Right forelimb (tissue), 1 donor: Measurements from ENCODE around the gene TBC1D4.
"Not testable (repeated sequence)": the region's sequence is repeated elsewhere in the genome, so short reads cannot be mapped to it uniquely, and the experiment has no call there.

Experiments used
- DNase-seq: peaks from one replicate; pipeline ENCODE4 v3.0.0-alpha.2; 2018

Gene TBC1D4

GRCh38 chr13:75352641-75353327 is 129.2 kb downstream of the TBC1D4 start:
- no peak for DNase-seq

GRCh38 chr13:75351538-75351937 is 130.4 kb downstream of the TBC1D4 start:
- DNase-seq = not testable (repeated sequence)

- DNase-seq = no peak
Observed at GRCh38 chr13:75347925-75348324, 134.0 kb downstream of the TBC1D4 start.

- DNase-seq = no peak
Observed at GRCh38 chr13:75347457-75347856, 134.5 kb downstream of the TBC1D4 start.

GRCh38 chr13:75345193-75345592 is 136.8 kb downstream of the TBC1D4 start:
- DNase-seq = no peak

GRCh38 chr13:75341028-75341427 is 140.9 kb downstream of the TBC1D4 start:
- DNase-seq = no peak

GRCh38 chr13:75339635-75340374 is 142.2 kb downstream of the TBC1D4 start:
- no peak for DNase-seq

- no peak for DNase-seq
Observed at GRCh38 chr13:75334634-75335447, 147.1 kb downstream of the TBC1D4 start.

GRCh38 chr13:75333103-75333502 is 148.9 kb downstream of the TBC1D4 start:
- DNase-seq = no peak

- DNase-seq = no peak
Observed at GRCh38 chr13:75331792-75332349, 150.1 kb downstream of the TBC1D4 start.

GRCh38 chr13:75330770-75331169 is 151.2 kb downstream of the TBC1D4 start:
- no peak for DNase-seq

- DNase-seq = no peak
Observed at GRCh38 chr13:75329723-75330122, 152.2 kb downstream of the TBC1D4 start.

- DNase-seq = no peak
Observed at GRCh38 chr13:75329097-75329496, 152.9 kb downstream of the TBC1D4 start.

GRCh38 chr13:75327135-75327510 is 154.8 kb downstream of the TBC1D4 start:
- DNase-seq = no peak

GRCh38 chr13:75326173-75327134 is 155.5 kb downstream of the TBC1D4 start:
- DNase-seq = no peak

GRCh38 chr13:75325711-75326110 is 156.3 kb downstream of the TBC1D4 start:
- DNase-seq = no peak

- DNase-seq = no peak
Observed at GRCh38 chr13:75324413-75324940, 157.5 kb downstream of the TBC1D4 start.

- DNase-seq = no peak
Observed at GRCh38 chr13:75321084-75321483, 160.9 kb downstream of the TBC1D4 start.

GRCh38 chr13:75319254-75319653 is 162.7 kb downstream of the TBC1D4 start:
- no peak for DNase-seq

- no peak for DNase-seq
Observed at GRCh38 chr13:75318138-75318833, 163.7 kb downstream of the TBC1D4 start.

- no peak for DNase-seq
Observed at GRCh38 chr13:75316427-75316826, 165.5 kb downstream of the TBC1D4 start.
